RWPE2 (cell line): Measurements from ENCODE around the gene LMX1B.

Source experiments
- ATAC-seq: fragments of 200-7000 bp; cut with Tn5 transposase; 3 replicates; pipeline ENCODE4 v1.9.1; 2021; ENCODE audit warnings: low read depth
- DNase-seq: peaks from one replicate; pipeline ENCODE4 v3.0.0-alpha.2; 2020; ENCODE audit warnings: low spot score
- H3K27ac ChIP-seq: fragments of 450-650 bp; 2 replicates; pipeline ENCODE4 v1.5.1; 2017; ENCODE audit warnings: mild to moderate bottlenecking; ENCODE audit not compliant: poor library complexity, severe bottlenecking
- H3K27me3 ChIP-seq: fragments of 250-450 bp; sonication (Bioruptor Pico); 2 replicates; pipeline ENCODE4 v1.5.1; 2021; ENCODE audit warnings: mild to moderate bottlenecking, moderate library complexity; ENCODE audit not compliant: insufficient read depth, poor library complexity, severe bottlenecking
- H3K36me3 ChIP-seq: fragments of 250-450 bp; sonication (Bioruptor Pico); 2 replicates; pipeline ENCODE4 v1.5.1; 2020; ENCODE audit warnings: low read depth, mild to moderate bottlenecking, moderate library complexity
- H3K4me1 ChIP-seq: fragments of 250-450 bp; sonication (Bioruptor Pico); 2 replicates; pipeline ENCODE4 v1.5.1; 2021; ENCODE audit warnings: mild to moderate bottlenecking, moderate library complexity; ENCODE audit not compliant: insufficient read depth, poor library complexity, severe bottlenecking
- H3K4me3 ChIP-seq: fragments of 250-450 bp; sonication (Bioruptor Pico); 2 replicates; pipeline ENCODE4 v1.5.1; 2021; ENCODE audit warnings: mild to moderate bottlenecking, moderate library complexity; ENCODE audit not compliant: severe bottlenecking
- H3K9me3 ChIP-seq: fragments of 250-450 bp; sonication (Bioruptor Pico); 2 replicates; pipeline ENCODE4 v1.5.1; 2021; ENCODE audit warnings: mild to moderate bottlenecking, moderate library complexity; ENCODE audit not compliant: severe bottlenecking
- TF ChIP-seq, protein P1 (sequence below): fragments of 450-650 bp; IDR thresholded peaks from one replicate; pipeline ENCODE4 v1.5.1; 2017; ENCODE audit warnings: mild to moderate bottlenecking, moderate library complexity; ENCODE audit not compliant: poor library complexity, severe bottlenecking

LMX1B gene

DNA sequence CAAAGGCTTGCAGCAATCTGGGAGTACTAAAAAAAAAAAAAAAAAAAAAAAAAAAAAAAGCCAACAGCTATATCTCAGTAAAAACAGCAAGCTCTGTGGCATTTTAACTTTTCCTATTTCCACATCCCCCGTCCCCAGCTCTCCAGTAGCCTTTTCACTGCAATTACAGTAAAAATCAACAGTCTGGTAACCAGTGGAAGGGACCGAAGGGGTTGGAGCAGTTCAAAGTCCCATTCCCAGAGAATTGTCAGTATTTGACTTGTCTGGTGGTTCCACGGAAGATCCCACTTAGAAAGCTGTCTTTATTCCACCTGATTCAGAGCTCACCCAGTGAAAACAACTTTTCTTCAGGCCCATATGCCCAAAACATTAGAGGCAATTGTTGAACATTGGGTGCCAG is 119.3 kb downstream of the LMX1B start:
- H3K36me3 ChIP-seq, result no peaks in the 10 kb centered on the region
- ATAC-seq (no peak), DNase-seq (no peak)
- H3K27me3 ChIP-seq, result no peaks in the 10 kb centered on the region
- peaks cover 2% of the 10 kb centered on the region for H3K9me3 ChIP-seq
- no peaks in the 10 kb centered on the region for H3K4me1 ChIP-seq
- TF ChIP-seq, protein P1, sequence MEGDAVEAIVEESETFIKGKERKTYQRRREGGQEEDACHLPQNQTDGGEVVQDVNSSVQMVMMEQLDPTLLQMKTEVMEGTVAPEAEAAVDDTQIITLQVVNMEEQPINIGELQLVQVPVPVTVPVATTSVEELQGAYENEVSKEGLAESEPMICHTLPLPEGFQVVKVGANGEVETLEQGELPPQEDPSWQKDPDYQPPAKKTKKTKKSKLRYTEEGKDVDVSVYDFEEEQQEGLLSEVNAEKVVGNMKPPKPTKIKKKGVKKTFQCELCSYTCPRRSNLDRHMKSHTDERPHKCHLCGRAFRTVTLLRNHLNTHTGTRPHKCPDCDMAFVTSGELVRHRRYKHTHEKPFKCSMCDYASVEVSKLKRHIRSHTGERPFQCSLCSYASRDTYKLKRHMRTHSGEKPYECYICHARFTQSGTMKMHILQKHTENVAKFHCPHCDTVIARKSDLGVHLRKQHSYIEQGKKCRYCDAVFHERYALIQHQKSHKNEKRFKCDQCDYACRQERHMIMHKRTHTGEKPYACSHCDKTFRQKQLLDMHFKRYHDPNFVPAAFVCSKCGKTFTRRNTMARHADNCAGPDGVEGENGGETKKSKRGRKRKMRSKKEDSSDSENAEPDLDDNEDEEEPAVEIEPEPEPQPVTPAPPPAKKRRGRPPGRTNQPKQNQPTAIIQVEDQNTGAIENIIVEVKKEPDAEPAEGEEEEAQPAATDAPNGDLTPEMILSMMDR, result no peak
- H3K27ac ChIP-seq, result no peak overlapping the region
- no peak overlapping the region for H3K4me3 ChIP-seq

DNA sequence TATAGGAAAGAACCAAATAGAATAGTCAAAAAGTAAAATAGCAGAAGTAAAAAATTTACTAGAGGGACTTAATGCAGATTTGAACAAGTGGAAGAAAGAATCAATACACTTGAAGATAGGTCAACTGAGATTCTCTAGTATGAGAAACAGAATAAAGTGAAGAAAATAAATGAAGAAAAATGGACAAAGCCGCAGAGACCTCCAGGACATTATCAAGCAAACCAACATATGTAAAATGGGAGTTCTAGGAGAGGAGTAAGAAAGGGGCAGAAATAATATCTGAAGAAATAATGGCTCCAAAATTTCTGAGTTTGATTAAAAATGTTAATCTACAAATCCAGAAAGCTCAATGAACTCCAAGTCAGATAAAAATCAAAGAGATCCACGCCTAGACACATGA is 121.1 kb downstream of the LMX1B start:
- TF ChIP-seq, protein P1, result no peak
- H3K36me3 ChIP-seq, result no peaks in the 10 kb centered on the region
- H3K27me3 ChIP-seq, result no peaks in the 10 kb centered on the region
- no peak overlapping the region for H3K27ac ChIP-seq
- no peak for DNase-seq
- ATAC-seq, result no peak
- H3K4me3 ChIP-seq, result no peak overlapping the region
- H3K9me3 ChIP-seq, result peaks cover 2% of the 10 kb centered on the region
- H3K4me1 ChIP-seq, result no peaks in the 10 kb centered on the region

DNA sequence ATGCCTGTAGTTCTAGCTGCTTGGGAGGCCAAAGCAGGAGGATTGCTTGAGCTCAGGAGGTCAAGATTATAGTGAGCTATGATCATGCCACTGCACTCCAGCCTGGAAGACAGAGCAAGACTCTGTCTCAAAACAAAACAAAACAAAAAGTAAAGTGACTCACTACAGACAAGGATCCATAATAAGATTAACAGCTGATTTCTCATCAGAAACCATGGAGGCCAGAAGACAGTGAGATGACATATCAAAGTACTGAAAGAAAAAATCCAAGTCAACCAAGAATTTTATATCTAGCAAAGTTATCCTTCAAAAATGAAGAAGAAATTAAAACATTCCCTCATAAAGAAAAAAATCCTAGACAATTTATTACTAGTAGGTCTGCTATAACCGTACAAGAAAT is 121.8 kb downstream of the LMX1B start:
- ATAC-seq (no peak), DNase-seq (no peak)
- H3K27me3 ChIP-seq, result no peaks in the 10 kb centered on the region
- H3K36me3 ChIP-seq, result no peaks in the 10 kb centered on the region
- TF ChIP-seq, protein P1, result no peak
- no peaks in the 10 kb centered on the region for H3K4me1 ChIP-seq
- H3K4me3 ChIP-seq, result no peak overlapping the region
- peaks cover 2% of the 10 kb centered on the region for H3K9me3 ChIP-seq
- no peak overlapping the region for H3K27ac ChIP-seq

DNA sequence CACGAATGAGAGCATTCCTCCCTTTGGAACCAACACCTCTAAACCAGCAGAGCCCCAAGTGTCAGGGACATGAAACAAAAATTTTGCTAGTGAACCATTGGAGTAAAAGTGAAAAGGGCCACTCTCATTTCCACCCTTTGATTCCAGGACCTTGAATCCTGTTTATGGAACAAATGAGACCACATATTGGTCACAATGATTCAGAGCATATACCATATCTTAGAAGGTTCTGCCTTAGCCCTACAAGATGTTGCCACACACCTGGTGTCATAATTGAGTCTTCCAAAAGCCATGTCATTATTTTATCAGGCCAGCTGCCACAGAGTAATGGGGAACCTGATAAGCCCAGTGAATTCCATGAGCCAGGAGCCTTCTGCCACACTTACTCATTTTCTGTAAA is 124.8 kb downstream of the LMX1B start:
- no peaks in the 10 kb centered on the region for H3K27me3 ChIP-seq
- H3K4me1 ChIP-seq, result no peaks in the 10 kb centered on the region
- H3K36me3 ChIP-seq, result no peaks in the 10 kb centered on the region
- H3K9me3 ChIP-seq, result peaks cover 2% of the 10 kb centered on the region
- DNase-seq, result no peak
- TF ChIP-seq, protein P1, result no peak
- H3K4me3 ChIP-seq, result no peak overlapping the region
- no peak for ATAC-seq
- H3K27ac ChIP-seq, result no peak overlapping the region

DNA sequence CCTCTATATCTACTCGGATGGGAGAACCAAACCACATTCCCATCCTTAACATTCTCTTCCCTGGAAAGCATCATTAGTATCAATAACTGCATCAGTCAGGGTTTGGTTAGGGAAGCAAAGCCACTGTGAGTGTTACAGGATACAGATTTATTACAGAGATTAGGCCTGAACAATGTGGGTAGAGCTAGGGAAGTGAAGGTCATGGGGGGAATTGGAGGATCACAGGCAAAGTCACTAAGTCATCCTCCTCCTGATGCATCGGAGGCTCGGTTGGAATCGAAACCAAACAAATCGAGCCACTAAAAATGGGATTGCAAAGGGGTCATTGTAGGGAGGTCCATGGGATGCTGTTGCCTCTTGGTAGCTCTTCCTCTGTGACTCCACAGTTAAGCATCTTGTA is 129.3 kb downstream of the LMX1B start:
- no peak overlapping the region for H3K27ac ChIP-seq
- H3K4me3 ChIP-seq, result no peak overlapping the region
- no peak for DNase-seq
- no peak for ATAC-seq
- no peaks in the 10 kb centered on the region for H3K36me3 ChIP-seq
- no peaks in the 10 kb centered on the region for H3K27me3 ChIP-seq
- no peaks in the 10 kb centered on the region for H3K9me3 ChIP-seq
- TF ChIP-seq, protein P1, result no peak
- H3K4me1 ChIP-seq, result no peaks in the 10 kb centered on the region
